ENCODE data around the gene SGSM2. TPM values are rescaled to one million over a fixed set of nuclear protein-coding genes. Genes with fewer than 3 reads are reported as not detected.

SGSM2 gene
- total RNA-seq, 1 donor from 2014 or later, result 19.8 TPM

DNA sequence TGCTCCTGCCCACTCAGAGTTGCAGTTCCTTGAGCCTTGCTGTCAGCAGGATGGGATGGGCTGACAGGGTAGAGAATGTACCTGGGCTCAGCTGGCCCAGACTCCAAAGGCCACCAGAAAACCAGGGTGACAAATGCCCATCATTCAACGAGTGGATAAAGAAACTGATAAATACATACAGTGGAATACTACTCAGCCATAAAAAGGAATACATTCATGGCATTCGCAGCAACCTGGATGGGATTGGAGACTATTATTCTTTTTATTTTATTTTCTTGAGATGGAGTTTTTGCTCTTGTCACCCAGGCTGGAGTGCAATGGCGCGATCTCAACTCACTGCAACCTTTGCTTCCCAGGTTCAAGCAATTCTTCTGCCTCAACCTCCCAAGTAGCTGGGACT, 19.9 kb downstream of the SGSM2 start:
- Histone ChIP-seq H3K4me1 (ENCODE audit: control insufficient read depth in 3 of 3, insufficient read depth in 3 of 3, low read length in 3 of 3) (peaks cover 0 to 2% (median 0%) of the 10 kb centered on the region in 3 donors), H3K27me3 (ENCODE audit: control insufficient read depth in 3 of 3, insufficient read depth in 3 of 3, low read length in 3 of 3) (no peaks in the 10 kb centered on the region), H3K9me3 (ENCODE audit: control insufficient read depth in 3 of 3, low read length in 3 of 3) (no peaks in the 10 kb centered on the region), H3K9ac (ENCODE audit: low read depth in 1 of 3, low read length in 3 of 3) (no peak overlapping the region), H3K27ac (ENCODE audit: low read depth, low read length) (no peak overlapping the region), H3K36me3 (ENCODE audit: control insufficient read depth in 3 of 3, insufficient read depth in 3 of 3, low read length in 3 of 3) (peaks cover 0 to 13% (median 6%) of the 10 kb centered on the region in 3 donors), H3K4me3 (ENCODE audit: low read length in 3 of 3) (no peak overlapping the region)

DNA sequence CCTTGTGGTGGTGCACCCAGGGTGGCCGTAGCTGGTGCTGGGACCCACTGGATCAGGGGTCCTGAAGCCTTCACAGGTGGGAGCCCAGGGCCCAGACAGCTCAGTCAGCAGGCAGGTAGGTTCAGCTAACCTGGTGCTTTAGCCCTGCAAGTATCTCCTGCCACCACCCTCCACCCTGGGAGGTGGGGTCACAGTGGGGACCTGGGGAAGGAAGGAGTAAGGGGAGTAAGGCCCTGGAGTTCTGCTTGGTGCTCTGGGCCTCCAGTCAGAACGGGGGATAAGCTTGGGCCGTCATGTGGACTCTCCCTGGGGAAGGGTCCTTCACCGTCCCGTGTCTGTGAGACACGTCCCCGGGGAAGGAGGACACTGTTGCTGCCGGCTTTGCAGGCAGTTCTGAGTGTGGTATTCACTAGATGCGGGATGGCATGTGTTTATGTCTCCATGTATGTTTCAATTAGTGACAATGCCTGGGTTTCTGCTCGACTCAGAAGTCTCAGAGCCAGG, 20.7 kb downstream of the SGSM2 start:
- H3K4me3 ChIP-seq (ENCODE audit: low read length in 3 of 3), result no peak overlapping the region
- peaks cover under 1 to 4% (median under 1%) of the 10 kb centered on the region in 3 donors for H3K4me1 ChIP-seq (ENCODE audit: control insufficient read depth in 3 of 3, insufficient read depth in 3 of 3, low read length in 3 of 3)
- H3K27ac ChIP-seq (ENCODE audit: low read depth, low read length), result no peak overlapping the region
- no peaks in the 10 kb centered on the region for H3K9me3 ChIP-seq (ENCODE audit: control insufficient read depth in 3 of 3, low read length in 3 of 3)
- peaks cover 6 to 19% (median 10%) of the 10 kb centered on the region in 3 donors for H3K36me3 ChIP-seq (ENCODE audit: control insufficient read depth in 3 of 3, insufficient read depth in 3 of 3, low read length in 3 of 3)
- H3K9ac ChIP-seq (ENCODE audit: low read depth in 1 of 3, low read length in 3 of 3), result no peak overlapping the region
- no peaks in the 10 kb centered on the region for H3K27me3 ChIP-seq (ENCODE audit: control insufficient read depth in 3 of 3, insufficient read depth in 3 of 3, low read length in 3 of 3)

DNA sequence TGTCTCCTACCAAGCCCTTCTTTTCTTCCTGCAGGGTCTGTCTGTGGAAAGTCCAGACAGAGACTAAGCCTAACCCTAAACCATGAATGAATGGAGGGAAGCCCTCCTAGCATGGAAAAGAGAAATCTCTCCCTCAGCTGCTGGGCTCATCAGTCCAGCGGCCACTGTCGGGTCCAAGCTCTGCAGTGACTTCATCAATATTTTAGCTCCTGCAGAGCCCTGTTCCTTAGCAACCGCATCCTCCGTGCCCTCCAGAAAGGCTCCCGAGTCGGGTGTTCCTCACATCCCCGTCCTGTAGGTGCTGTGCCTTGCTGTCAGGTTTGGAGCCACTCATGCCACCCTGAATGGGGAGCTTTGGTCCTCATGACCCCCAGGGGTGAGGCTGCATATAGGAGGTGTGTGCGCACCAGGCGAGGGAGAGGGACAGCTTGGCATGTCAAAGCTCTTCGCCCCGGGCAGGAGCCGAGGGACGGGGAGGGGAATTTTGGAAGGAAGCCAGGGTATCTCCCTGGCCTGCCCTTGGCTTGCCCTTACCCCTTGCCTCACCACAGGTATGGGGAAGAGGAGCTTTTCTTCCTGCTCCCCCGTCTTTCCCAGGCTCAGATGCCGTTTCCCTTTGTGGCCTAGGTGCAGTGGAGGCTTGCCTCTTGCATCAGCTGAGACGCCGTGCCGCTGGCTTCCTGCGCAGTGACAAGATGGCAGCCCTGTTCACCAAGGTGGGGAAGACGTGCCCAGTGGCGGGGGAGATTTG, 23.9 kb downstream of the SGSM2 start:
- no peaks in the 10 kb centered on the region for H3K27me3 ChIP-seq (ENCODE audit: control insufficient read depth in 3 of 3, insufficient read depth in 3 of 3, low read length in 3 of 3)
- H3K27ac ChIP-seq (ENCODE audit: low read depth, low read length), result no peak overlapping the region
- peaks cover 11 to 30% (median 12%) of the 10 kb centered on the region in 3 donors for H3K36me3 ChIP-seq (ENCODE audit: control insufficient read depth in 3 of 3, insufficient read depth in 3 of 3, low read length in 3 of 3)
- no peak overlapping the region for H3K4me3 ChIP-seq (ENCODE audit: low read length in 3 of 3)
- no peak overlapping the region for H3K9ac ChIP-seq (ENCODE audit: low read depth in 1 of 3, low read length in 3 of 3)
- H3K9me3 ChIP-seq (ENCODE audit: control insufficient read depth in 3 of 3, low read length in 3 of 3), result no peaks in the 10 kb centered on the region
- peaks cover 25 to 28% (median 25%) of the 10 kb centered on the region in 3 donors for H3K4me1 ChIP-seq (ENCODE audit: control insufficient read depth in 3 of 3, insufficient read depth in 3 of 3, low read length in 3 of 3)

DNA sequence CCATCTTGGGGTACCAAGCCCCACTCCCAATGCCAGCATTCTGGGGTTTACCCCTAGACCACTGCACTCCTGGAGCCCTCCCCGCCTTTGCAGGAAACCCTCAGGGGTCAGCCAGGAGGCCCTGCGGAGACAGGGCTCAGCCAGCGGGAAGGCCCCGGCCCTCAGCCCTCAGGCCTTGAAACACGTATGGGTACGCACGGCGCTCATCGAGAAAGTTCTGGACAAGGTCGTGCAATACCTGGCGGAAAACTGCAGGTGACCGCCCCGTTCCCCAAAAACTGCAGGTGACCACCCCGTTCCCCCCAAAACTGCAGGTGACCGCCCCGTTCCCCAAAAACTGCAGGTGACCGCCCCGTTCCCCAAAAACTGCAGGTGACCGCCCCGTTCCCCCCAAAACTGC, 24.7 kb downstream of the SGSM2 start:
- H3K9me3 ChIP-seq (ENCODE audit: control insufficient read depth in 3 of 3, low read length in 3 of 3), result no peaks in the 10 kb centered on the region
- no peak overlapping the region for H3K9ac ChIP-seq (ENCODE audit: low read depth in 1 of 3, low read length in 3 of 3)
- H3K27ac ChIP-seq (ENCODE audit: low read depth, low read length), result no peak overlapping the region
- H3K27me3 ChIP-seq (ENCODE audit: control insufficient read depth in 3 of 3, insufficient read depth in 3 of 3, low read length in 3 of 3), result no peaks in the 10 kb centered on the region
- no peak overlapping the region for H3K4me3 ChIP-seq (ENCODE audit: low read length in 3 of 3)
- peaks cover 16 to 32% (median 16%) of the 10 kb centered on the region in 3 donors for H3K36me3 ChIP-seq (ENCODE audit: control insufficient read depth in 3 of 3, insufficient read depth in 3 of 3, low read length in 3 of 3)
- peaks cover 25 to 28% (median 25%) of the 10 kb centered on the region in 3 donors for H3K4me1 ChIP-seq (ENCODE audit: control insufficient read depth in 3 of 3, insufficient read depth in 3 of 3, low read length in 3 of 3)

GRCh38 chr17:2362416-2362815, 25.1 kb downstream of the SGSM2 start:
- H3K9ac ChIP-seq (ENCODE audit: low read depth in 1 of 3, low read length in 3 of 3), result no peak overlapping the region
- peaks cover 25 to 28% (median 25%) of the 10 kb centered on the region in 3 donors for H3K4me1 ChIP-seq (ENCODE audit: control insufficient read depth in 3 of 3, insufficient read depth in 3 of 3, low read length in 3 of 3)
- no peaks in the 10 kb centered on the region for H3K9me3 ChIP-seq (ENCODE audit: control insufficient read depth in 3 of 3, low read length in 3 of 3)
- H3K36me3 ChIP-seq (ENCODE audit: control insufficient read depth in 3 of 3, insufficient read depth in 3 of 3, low read length in 3 of 3), result peaks cover 17 to 34% (median 18%) of the 10 kb centered on the region in 3 donors
- H3K4me3 ChIP-seq (ENCODE audit: low read length in 3 of 3), result no peak overlapping the region
- no peak overlapping the region for H3K27ac ChIP-seq (ENCODE audit: low read depth, low read length)
- H3K27me3 ChIP-seq (ENCODE audit: control insufficient read depth in 3 of 3, insufficient read depth in 3 of 3, low read length in 3 of 3), result no peaks in the 10 kb centered on the region

DNA sequence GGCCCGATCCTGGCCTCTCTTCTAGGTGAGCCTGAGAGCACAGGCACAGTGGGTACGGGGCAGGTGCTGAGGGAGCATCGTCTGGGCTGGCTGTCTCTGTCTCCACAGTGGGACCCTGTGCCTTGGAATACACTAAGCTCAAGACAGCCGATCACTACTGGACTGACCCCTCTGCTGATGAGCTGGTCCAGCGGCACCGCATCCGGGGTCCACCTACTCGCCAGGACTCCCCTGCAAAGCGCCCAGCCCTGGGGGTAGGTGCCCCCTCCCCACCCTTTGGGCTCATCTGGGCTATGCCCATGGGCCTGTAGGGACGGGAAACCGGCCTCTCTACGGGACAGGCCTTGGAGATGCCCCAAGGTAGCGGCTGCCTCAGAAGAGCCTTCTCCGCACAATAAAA, 25.6 kb downstream of the SGSM2 start:
- Histone ChIP-seq H3K27me3 (ENCODE audit: control insufficient read depth in 3 of 3, insufficient read depth in 3 of 3, low read length in 3 of 3) (no peaks in the 10 kb centered on the region), H3K9me3 (ENCODE audit: control insufficient read depth in 3 of 3, low read length in 3 of 3) (no peaks in the 10 kb centered on the region), H3K4me1 (ENCODE audit: control insufficient read depth in 3 of 3, insufficient read depth in 3 of 3, low read length in 3 of 3) (peaks cover 25 to 28% (median 25%) of the 10 kb centered on the region in 3 donors), H3K36me3 (ENCODE audit: control insufficient read depth in 3 of 3, insufficient read depth in 3 of 3, low read length in 3 of 3) (peaks cover 17 to 36% (median 23%) of the 10 kb centered on the region in 3 donors), H3K27ac (ENCODE audit: low read depth, low read length) (no peak overlapping the region), H3K9ac (ENCODE audit: low read depth in 1 of 3, low read length in 3 of 3) (no peak overlapping the region), H3K4me3 (ENCODE audit: low read length in 3 of 3) (no peak overlapping the region)

- Histone ChIP-seq H3K9ac (ENCODE audit: low read depth in 1 of 3, low read length in 3 of 3) (no peak overlapping the region), H3K9me3 (ENCODE audit: control insufficient read depth in 3 of 3, low read length in 3 of 3) (no peaks in the 10 kb centered on the region), H3K27me3 (ENCODE audit: control insufficient read depth in 3 of 3, insufficient read depth in 3 of 3, low read length in 3 of 3) (no peaks in the 10 kb centered on the region), H3K4me3 (ENCODE audit: low read length in 3 of 3) (no peak overlapping the region), H3K36me3 (ENCODE audit: control insufficient read depth in 3 of 3, insufficient read depth in 3 of 3, low read length in 3 of 3) (peaks cover 15 to 36% (median 24%) of the 10 kb centered on the region in 3 donors), H3K27ac (ENCODE audit: low read depth, low read length) (peak overlapping the region; percentile 43), H3K4me1 (ENCODE audit: control insufficient read depth in 3 of 3, insufficient read depth in 3 of 3, low read length in 3 of 3) (peaks cover 25 to 28% (median 25%) of the 10 kb centered on the region in 3 donors)
Measured at GRCh38 chr17:2363318-2363717, 26.0 kb downstream of the SGSM2 start.

DNA sequence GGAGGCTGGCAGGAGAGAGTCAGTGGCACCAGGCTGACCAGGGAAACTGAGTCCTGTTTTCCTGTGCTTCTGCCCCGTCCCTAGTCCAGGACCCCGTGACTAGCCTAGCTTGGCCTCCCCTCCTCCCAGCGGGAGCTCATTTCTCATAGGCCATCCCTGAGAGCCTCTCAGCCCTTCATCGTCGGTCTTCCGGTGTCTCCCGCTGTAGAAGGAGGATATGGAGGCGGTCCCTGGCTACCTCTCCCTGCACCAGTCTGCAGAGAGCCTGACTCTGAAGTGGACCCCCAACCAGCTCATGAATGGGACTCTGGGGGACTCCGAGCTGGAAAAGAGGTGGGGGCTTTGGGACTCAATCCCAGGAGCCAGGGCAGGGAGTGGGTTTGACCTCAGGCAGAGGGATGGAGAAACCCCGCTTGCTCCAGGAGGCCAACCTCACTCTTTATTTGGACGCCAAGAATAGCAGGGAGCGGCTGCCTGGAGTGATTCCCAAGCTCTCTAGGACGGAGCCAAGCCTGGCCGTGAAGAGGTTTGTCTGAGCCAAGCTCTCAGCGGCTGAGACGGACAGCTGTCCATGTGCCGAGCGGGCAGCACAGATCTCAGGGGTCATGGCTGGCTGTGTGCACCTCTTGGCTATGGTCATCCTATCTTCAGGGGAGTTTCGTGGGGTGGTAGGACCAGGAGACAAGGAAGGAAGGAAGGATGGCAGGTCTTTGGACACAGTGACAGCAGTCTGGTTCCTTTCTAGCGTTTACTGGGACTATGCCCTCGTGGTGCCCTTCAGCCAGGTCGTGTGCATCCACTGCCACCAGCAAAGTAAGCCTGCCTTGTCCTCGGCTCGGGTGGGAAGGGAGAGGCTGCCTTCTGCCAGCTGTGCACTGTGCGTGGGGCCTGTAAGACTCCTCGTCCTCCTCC, 26.8 kb downstream of the SGSM2 start:
- H3K36me3 ChIP-seq (ENCODE audit: control insufficient read depth in 3 of 3, insufficient read depth in 3 of 3, low read length in 3 of 3), result peaks cover 15 to 36% (median 24%) of the 10 kb centered on the region in 3 donors
- H3K4me1 ChIP-seq (ENCODE audit: control insufficient read depth in 3 of 3, insufficient read depth in 3 of 3, low read length in 3 of 3), result peaks cover 25 to 28% (median 26%) of the 10 kb centered on the region in 3 donors

DNA sequence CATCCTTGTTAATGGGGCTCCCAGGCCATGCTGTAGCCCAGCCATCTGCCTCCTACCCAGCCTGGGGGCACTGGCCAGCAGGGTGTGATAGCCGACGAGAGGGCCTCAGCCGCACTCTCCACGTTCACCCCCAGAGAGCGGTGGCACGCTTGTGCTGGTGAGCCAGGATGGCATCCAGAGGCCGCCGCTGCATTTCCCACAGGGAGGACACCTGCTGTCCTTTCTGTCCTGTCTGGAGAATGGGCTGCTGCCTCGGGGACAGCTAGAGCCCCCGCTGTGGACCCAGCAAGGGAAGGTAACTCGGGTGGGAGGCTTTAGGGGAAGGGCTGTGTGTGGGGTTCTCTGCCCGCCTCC, 27.4 kb downstream of the SGSM2 start:
- H3K36me3 ChIP-seq (ENCODE audit: control insufficient read depth in 3 of 3, insufficient read depth in 3 of 3, low read length in 3 of 3), result peaks cover 15 to 36% (median 24%) of the 10 kb centered on the region in 3 donors
- H3K4me1 ChIP-seq (ENCODE audit: control insufficient read depth in 3 of 3, insufficient read depth in 3 of 3, low read length in 3 of 3), result peaks cover 26 to 27% (median 27%) of the 10 kb centered on the region in 3 donors
- no peaks in the 10 kb centered on the region for H3K9me3 ChIP-seq (ENCODE audit: control insufficient read depth in 3 of 3, low read length in 3 of 3)
- peak overlapping the region in 2 of 3 donors; percentile 58 to 64 for H3K9ac ChIP-seq (ENCODE audit: low read depth in 1 of 3, low read length in 3 of 3)
- H3K27ac ChIP-seq (ENCODE audit: low read depth, low read length), result peak overlapping the region; percentile 43
- H3K27me3 ChIP-seq (ENCODE audit: control insufficient read depth in 3 of 3, insufficient read depth in 3 of 3, low read length in 3 of 3), result no peaks in the 10 kb centered on the region
- no peak overlapping the region for H3K4me3 ChIP-seq (ENCODE audit: low read length in 3 of 3)

More for the DNA sequence above, 26.8 kb downstream of the SGSM2 start:
- Histone ChIP-seq H3K27me3 (ENCODE audit: control insufficient read depth in 3 of 3, insufficient read depth in 3 of 3, low read length in 3 of 3) (no peaks in the 10 kb centered on the region), H3K9me3 (ENCODE audit: control insufficient read depth in 3 of 3, low read length in 3 of 3) (no peaks in the 10 kb centered on the region), H3K4me3 (ENCODE audit: low read length in 3 of 3) (peak overlapping the region; percentile 15 to 52 (median 45)), H3K27ac (ENCODE audit: low read depth, low read length) (peak overlapping the region; percentile 43), H3K9ac (ENCODE audit: low read depth in 1 of 3, low read length in 3 of 3) (peak overlapping the region in 2 of 3 donors; percentile 8 to 64)
